ENCODE data around the gene NCBP3.

GRCh38 chr17:3864534-3864933 lies 18.5 kb upstream of the NCBP3 start:
- TF ChIP-seq GATA2 (IDR thresholded peaks at IDR 0.05; ENCODE audit: low read depth, low read length) (no peak), GATA3 (IDR thresholded peaks at IDR 0.05; ENCODE audit: low read depth, low read length) (no peak)
